ENCODE measurements around the gene CHST3. TPM values are rescaled to one million over a fixed set of nuclear protein-coding genes. Genes with fewer than 3 reads are reported as not detected.
A peak's percentile ranks its signal among the peaks of the same experiment; 100 is the strongest.
"Not testable (repeated sequence)": the region's sequence is repeated elsewhere in the genome, so short reads cannot be mapped to it uniquely, and the experiment has no call there.

CHST3 gene
- total RNA-seq, 1 experiment from 2014 or later = 7.5 TPM

DNA sequence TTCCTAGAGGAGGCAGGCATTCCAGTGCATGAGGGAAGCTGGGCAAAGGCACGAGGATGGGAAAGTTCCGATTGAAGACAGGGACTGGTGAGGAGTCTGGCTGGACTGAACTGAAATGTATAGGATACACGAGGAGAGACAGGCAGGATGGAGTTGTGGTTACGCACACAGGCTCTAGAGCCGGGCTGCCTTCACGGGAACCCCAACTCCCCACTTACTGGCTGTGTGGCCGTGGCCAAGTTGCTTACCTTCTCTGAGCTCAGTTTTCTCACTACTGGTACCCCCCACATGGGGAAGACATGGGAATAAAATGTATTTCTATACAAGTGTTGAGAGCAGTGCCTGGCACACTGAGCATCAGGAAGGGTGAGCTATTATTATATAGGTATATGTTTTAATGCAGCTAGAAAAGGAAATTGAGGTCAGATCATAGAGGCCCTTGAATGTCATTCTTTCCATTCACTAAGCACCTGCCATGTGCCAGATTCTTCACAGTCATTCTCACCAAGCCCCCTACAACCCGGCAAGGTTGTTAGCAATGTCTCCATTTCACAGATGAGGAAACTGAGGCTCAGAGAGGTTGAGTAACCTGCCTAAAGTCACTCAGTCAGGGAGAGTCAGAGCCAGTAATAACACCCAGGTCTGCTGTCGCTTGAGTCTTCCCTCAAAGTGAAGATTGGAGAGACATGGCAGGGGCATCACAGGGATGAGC is 9.7 kb downstream of the CHST3 start:
- no peak for DNase-seq (ENCODE audit: low read depth)

DNA sequence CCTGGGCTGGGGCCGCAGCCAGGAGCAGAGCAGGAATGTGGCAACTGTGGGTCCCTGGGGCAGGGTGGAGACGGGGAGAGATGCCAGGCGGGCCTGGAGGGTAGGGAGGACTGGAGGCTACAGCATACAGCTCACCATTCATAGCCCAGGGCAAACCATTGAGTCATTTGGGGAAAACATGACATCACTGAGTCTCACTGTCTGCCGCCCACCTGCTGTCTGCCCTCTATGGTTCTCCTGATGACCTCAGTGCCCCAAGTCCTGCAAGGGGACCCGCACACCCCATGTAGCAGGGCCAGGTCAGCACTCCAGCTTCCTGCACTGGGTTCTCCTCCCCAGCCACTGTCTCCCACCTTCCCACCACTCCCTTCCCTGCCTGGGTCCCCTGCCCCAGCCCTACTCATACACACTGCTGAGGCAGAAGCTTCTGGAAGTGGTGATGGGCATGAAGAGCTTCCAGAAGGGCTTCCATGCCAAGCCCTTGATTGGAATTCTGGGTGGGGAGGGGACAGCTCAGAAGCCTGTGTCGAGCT is 10.4 kb downstream of the CHST3 start:
- peak; percentile 78 for DNase-seq (ENCODE audit: low read depth)

DNA sequence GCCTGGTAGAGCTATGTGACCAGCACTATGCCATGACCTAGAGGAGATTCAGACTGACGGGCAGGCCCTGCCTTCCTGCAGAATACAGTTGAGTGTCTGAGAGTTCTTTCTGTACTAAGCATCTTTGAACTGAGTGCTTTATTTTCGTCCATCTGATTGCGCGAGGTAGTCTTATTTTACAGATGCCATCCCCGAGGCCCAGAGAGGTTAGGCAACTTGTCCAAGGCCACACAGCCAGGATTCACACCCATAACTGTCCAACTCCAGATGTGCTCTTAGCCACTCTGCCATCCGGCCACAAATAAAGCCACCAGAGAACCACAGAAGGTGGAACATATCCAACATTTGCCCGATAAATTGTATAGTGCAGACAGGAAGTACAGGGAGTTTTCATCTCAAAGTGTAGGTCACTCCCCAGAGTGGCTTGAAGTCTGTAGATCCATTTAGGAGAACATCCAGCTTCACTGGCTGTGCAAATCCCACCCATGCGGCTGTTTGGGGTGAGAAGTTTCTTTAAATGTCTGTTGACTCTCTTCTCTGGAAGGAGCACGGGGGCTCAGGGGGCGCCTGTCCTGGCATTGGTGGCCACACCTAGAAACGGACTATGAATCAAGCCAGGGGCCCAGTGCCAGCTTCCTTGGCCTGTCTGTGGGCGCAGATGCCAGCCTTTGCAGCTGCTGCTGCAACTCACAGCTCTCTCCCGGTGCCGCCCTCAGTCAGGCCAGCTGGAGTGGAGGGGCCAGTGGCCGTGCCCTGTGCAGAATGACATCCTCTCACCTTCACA is 11.1 kb downstream of the CHST3 start:
- DNase-seq (ENCODE audit: low read depth) = peak; percentile 17

DNA sequence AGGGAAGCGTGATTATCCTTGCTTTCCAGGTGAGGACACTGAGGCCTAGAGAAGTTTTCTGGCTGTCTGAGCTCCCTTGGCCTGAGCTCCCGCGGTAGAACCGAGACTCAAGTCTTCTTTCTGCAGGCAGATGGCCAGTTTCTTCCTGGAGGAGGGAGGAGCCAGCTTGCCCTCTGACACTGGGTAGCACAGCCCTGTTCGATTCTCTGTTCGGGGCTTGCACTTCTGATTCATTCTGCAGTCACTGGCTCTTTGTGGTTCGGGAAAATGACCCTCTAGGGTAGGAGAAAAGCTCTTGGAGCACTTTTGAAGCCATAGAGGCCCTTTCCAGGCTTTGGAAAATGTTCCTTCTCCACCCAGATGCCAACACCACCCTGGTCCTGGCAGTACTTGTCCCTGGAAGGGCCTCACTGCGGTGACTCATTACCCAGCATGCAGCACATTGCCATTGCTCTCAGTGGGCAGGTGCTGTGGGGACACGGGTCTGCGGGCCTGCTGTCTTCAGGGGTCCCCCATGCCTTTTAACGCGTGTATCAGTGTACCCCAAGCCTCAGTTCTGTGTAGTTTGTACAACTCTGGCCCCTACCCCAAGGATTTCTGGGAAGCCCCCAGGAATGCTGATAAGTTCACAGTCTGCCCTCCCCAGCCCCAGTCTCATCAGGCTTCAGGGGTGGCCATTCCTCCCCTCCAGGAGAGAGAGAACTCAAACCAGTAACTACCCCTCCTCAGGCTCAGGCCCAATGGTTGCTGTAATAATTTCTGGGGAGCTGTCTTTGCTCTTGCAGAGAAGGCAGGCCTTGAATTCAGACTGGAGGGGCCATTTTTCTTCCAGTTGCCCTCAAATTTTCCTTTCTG is 11.9 kb downstream of the CHST3 start:
- DNase-seq (ENCODE audit: low read depth) = peak; percentile 54

DNA sequence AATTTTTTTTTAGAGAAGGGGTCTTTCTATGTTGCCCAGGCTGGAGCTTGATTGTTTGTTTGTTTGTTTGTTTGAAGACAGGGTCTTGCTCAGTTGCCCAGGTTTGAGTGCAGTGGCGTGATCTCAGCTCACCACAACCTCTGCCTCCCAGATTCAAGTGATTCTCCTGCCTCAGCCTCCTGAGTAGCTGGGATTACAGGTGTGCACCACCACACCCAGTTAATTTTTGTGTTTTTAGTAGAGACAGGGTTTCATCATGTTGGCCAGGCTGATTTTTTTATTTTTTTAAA is 13.4 kb downstream of the CHST3 start:
- DNase-seq (ENCODE audit: low read depth) = not testable (repeated sequence)

DNA sequence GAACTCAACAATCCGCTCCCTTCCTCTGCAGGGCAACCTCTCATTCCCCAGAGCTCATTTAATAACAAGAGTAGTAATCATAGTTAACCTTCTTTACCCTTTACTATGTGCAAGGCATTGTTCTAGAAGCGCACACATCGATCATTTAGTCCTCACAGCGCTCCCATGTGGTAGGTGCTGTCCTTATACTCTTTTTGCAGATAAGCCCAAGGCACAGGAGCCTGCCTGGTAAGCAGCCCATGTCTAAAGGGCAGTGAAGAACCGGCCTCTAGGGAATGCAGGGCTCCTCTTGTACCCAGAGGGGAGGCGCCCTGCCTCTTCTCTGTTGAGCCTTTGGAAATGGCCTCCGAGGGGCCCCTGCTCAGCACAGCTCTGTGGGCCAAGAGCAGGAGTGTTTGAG is 14.3 kb downstream of the CHST3 start:
- DNase-seq (ENCODE audit: low read depth) = no peak

DNA sequence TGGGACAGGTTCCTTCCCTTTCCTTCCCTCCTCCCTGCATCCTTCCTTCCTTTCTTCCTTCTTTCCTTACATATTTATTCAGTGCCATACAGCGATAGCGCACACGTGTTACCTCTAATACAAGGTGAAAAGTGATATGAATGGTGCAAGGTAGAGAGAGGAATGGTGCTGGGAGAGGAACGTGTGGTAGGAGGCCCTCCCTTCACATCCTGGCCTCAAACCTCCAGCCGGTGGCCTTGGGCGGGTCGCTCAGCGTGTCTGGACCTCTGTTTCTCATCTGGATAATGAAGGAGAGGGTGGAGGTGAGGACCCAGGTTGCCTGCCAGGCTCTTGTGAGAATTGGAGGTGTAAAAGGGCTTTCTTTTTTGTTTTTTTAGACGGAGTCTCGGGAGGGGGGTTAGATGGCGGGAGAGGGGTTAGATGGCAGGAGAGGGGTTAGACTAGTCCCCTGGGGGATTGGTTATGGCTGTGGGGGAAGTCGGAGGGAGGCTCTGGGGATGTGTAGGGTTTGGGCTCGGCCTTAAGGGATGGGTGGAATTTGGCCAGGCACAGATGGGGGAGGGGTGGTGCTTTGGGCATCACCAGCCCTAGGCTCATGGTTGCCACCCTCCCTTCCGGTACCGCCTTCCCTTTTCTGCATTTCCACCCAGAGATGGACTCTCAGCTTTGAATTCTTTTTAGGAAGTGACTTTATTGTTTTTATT is 14.9 kb downstream of the CHST3 start:
- no peak for DNase-seq (ENCODE audit: low read depth)

DNA sequence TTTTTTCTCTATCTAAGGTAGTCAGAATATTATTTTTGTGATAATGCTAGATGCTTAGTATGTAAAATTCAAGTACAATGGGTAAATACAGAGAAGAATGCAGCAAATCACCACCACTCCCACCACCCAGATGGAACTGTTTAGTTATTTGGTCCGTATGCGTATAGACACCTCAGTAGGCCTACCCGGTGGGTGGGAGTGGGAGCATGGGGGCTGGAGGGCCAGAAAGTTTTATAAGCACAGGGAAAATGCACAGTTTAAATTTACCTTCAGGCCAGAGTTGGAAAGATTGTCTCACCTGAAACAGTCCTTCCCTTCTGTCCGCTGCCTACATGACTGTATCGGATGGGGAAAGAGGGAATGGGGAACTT is 15.5 kb downstream of the CHST3 start:
- DNase-seq (ENCODE audit: low read depth) = no peak

DNA sequence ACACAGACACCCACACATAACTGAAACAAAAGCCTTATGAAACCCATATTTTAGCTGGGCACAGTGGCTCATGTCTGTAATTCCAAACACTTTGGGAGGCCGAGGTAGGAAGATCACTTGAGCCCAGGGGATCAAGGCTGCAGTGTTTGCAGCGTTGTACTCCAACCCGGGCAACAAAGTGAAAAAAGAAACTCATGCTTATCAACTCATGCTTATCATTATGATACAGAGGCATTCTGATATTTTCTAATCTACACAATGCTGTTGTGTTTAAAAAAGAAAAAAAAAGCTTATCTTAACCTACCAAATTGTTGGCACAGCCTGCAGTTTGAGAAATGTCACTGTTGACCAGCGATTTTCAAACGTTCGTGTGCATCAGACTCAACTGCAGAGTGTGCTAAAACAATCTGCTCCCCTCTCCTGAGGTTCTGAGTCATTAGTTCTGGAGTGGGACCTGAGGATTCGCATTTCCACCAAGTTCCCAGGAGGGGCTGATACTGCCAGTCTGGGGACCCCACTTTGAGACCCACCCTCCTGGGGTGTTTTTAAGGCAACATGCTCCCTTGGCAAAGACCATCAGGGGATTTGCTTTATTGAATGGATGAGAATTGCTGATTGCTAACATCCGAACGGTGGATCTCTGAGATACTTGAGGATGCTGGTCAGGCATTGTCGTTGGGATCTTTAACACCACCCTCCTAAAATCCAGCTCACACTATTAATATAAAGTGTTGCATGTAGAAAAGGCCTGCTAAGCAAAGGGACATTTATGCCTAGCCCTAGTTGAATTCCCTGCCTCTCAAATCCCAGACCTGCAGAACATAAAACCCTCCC is 16.2 kb downstream of the CHST3 start:
- DNase-seq (ENCODE audit: low read depth) = no peak

DNA sequence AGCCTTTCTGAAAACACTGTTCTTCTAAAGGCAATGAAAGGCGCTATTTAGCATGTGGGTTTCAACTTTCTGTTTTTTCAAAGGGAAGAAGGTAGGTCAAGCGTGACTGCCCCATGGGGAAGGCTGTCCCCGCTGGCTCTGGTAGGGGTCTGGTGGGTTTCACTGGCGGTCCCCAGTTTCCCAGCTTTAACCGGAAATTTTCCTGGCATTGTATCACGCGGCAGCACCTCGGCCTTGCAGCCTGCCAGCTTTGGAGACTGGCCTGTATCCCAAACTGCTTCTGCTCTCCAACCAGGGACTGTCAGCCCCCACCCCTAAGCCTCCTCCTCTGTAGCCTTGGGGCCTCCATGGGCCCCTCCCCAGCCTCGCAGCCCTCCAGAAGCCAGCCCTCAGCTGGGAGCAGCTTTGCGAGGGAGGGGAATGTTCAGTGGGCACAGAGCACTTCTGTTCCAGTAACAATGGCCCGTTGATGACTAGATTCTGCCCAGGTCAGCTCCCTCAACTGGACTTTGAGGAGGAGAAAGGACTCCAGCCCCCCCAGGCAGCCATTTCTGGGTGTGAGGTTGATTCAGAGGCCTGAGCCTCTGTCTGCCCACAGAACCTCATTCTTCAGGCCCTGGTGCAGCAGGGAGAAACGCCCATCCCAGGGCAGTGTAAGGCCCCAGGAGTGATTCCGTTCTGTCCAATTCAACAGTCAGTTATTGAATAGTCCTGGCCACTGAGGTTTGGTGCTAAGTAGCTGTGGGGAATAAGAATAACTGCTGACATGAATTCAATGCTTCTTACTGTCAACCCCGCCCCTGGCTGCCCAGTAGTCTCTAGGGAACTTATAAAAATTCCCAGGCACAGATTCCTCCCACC is 17.1 kb downstream of the CHST3 start:
- DNase-seq (ENCODE audit: low read depth) = no peak

DNA sequence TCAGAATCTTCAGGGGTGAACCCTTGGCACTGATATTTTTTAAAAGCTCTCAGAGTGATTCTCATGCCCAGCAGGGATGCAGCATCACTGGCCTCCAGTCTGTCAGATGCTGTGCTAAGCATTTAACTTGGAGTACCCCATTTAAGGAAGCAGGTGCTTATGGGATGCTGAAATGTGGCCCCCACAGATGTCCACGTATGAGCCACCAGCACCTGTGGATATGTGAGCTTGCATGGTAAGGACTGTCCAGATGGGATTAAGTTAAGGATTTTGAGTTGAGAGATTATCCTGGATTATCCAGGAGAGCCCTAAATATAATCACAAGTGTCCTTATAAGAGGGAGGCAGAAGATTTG is 17.7 kb downstream of the CHST3 start:
- DNase-seq (ENCODE audit: low read depth) = no peak

DNA sequence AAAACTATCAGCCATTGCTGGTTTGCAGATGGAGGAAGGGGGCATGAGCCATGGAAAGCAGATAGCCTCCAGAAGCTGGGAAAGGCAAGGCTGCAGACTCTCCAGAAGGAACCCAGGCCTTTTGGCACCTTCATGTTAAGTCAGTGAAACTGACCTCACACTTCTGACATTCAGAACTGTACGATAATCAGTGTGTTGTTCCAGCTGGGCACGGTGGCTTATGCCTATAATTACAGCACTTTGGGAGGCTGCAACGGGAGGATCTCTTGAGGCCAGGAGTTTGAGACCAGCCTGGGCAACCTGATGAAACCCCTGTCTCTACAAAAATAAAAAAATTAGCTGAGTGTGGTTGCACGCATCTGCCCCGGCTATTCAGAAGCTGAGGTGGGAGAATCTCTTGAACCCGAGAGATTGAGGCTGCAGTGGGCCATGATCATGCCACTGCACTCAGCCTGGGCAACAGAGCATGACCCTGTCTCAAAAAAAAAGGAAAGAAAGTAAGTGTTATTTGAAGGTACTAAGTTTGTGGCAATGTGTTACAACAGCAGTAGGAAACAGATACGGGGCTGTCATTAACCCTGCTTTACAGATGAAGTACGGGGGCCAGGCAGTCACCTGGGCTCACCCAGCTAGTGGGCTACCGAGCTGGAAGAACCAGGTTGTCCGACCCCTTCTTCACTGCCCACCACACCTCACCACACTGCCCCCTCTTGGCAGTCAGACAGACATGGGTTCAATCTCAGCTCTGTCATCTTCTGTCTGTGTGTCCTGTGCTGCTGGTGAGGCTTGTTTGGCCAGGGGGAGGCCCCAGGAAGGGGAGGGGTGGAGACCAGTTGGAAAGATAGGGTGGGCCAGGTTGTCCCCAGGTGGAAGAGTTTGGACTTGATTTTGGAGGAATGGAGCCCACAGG is 18.3 kb downstream of the CHST3 start:
- no peak for DNase-seq (ENCODE audit: low read depth)

DNA sequence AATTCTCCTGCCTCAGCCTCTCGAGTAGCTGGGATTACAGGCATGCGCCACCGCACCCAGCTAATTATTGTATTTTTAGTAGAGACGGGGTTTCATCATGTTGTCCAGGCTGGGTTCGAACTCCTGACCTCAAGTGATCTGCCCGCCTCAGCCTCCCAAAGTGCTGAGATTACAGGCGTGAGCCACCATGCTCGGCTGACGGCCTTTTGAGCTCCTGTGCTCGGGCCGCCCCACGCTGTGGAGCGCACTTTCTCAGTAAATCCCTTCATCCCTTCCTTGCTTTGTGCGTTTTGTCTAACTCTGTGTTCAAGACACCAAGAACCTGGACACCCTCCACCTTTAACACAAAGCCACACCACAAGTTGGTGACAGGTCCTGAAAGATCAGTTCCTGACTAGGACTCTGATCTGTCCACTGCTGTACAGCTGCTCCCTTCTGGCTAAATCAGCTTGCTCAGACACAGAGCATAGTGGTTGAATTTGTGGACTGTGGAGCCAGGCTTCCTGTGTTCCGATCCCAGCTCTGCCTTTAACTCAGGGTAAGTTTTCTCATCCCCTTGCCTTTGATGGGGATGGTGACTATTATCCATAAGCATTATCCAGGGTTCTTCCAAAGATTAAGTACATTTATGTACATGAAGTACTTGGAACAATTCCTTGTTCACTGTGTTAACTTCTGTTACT is 20.1 kb downstream of the CHST3 start:
- no peak for DNase-seq (ENCODE audit: low read depth)

DNA sequence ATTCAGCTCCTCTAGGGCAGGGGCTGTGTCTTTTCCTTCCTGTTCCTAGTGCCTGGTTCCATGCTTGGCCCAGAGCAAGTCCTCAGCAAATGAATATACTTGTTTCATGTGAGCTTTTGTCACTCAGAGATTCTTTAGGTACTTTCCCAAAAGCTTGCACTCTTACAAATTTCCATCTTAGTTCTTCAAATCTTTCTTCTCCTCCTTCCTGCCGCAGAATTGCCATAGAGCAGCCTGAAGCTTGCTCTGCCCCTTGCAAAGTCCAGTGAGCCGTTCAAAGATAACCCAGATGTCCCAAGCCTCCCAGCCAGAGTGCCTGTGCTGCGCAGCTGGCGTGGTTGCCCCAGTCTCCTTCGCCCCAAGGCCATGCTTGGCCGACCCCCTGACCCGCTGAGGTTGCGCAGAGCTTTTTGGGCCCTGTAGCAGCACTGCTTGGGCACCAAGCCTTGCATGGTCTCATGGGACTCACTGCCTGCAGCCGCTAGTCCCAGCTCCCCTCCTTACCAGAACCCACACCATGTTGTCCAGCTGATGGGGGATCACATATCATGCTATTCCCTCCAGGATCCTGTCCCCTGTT is 20.7 kb downstream of the CHST3 start:
- DNase-seq (ENCODE audit: low read depth) = no peak

DNA sequence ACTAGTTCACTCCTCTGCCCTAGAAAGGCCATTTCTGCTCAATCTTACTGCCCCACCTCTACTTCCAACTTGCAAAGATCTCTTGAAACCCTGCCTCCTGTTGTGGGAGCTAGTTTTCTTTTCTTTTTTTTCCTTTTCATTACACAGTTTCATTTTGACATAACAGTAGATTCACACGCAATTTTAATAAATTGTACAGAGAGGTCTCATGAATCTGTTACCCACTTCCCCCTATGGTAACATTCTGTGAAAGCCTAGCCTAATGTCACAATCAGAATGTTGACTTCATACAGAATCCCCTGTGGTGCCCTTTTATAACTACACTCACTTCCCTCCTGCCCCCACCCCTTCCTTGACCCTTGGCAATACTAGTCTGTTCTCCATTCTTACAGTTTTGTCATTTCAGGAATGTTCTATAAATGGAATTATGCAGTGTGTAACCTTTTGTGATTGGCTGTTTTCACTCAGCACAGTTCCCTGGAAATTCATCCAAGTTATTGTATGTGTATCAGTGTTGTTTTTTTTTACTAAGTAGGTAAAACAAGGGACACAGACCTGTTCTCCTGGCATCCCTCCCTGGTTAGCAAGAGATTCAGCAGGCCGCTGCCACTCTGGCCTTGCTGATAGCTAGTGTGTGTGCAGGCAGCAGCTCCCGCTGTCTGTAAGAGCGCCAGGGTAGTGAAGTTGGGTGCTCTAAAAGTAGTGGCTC is 21.5 kb downstream of the CHST3 start:
- DNase-seq (ENCODE audit: low read depth) = no peak

DNA sequence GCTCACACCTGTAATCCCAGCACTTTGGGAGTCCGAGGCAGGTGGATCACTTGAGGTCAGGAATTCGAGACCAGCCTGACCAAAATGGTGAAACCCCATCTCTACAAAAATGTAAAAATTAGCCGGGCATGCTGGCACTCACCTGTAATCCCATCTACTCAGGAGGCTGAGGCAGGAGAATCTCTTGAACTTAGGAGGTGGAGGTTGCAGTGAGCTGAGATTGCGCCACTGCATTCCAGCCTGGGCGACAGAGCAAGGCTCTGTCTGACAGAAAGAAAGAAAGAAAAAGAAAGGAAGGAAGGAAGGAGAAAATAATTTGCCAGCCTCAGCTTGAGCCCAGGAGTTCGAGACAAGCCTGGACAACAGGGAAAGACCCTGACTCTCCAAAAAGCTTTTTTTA is 24.7 kb downstream of the CHST3 start:
- DNase-seq (ENCODE audit: low read depth) = not testable (repeated sequence)

Measured in Daoy (cell line).